ENCODE measurements around the gene TIGD1.

DNA sequence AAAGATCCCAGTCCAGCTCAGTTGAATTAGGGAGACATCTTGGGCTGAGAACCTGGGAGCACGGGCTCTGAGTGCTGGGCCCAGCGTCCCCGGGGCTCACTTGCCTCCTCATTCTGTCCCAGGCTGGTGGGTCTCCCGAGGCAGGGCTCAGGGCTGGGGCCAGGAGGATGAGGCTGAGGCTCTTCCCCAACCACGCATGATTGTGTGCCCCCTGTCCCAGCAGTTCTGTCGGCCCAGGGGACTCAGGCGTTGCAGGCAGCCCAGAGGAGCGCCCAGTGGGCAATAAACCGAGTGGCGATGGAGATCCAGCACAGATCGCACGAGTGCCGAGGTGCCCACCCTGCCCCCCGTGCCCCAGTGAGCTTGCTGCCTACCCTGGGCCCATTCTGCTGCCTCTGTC lies 29.3 kb downstream of the TIGD1 start:
- TF ChIP-seq, protein P1, sequence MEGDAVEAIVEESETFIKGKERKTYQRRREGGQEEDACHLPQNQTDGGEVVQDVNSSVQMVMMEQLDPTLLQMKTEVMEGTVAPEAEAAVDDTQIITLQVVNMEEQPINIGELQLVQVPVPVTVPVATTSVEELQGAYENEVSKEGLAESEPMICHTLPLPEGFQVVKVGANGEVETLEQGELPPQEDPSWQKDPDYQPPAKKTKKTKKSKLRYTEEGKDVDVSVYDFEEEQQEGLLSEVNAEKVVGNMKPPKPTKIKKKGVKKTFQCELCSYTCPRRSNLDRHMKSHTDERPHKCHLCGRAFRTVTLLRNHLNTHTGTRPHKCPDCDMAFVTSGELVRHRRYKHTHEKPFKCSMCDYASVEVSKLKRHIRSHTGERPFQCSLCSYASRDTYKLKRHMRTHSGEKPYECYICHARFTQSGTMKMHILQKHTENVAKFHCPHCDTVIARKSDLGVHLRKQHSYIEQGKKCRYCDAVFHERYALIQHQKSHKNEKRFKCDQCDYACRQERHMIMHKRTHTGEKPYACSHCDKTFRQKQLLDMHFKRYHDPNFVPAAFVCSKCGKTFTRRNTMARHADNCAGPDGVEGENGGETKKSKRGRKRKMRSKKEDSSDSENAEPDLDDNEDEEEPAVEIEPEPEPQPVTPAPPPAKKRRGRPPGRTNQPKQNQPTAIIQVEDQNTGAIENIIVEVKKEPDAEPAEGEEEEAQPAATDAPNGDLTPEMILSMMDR (IDR thresholded peaks at IDR 0.05), result no peak
- TF ChIP-seq POLR2A (IDR thresholded peaks at IDR 0.05), result no peak
